Activated T-cell treated with anti-CD3 and anti-CD28 coated beads, Interleukin-2, amount 50 U/mL, for 4 hours (primary cell): ENCODE results near the gene FCRLB. TPM values are rescaled to one million over a fixed set of nuclear protein-coding genes. Genes with fewer than 3 reads are reported as not detected.
A peak's percentile ranks its signal among the peaks of the same experiment; 100 is the strongest.
"Not testable (repeated sequence)": the region's sequence is repeated elsewhere in the genome, so short reads cannot be mapped to it uniquely, and the experiment has no call there.

Source experiments
- ATAC-seq, 2 donors: fragments of 200-7000 bp; cut with Tn5 transposase; one replicate each; pipeline ENCODE4 v1.10.0; 2021
- DNase-seq: peaks from one replicate; pipeline ENCODE4 v3.0.0-alpha.2; 2020
- H3K27me3 Mint-ChIP-seq: one replicate; pipeline ENCODE4 v1.8.0; 2021; ENCODE audit warnings: low read depth, mixed read lengths
- H3K36me3 Mint-ChIP-seq: one replicate; pipeline ENCODE4 v1.8.0; 2022; ENCODE audit warnings: mixed read lengths; ENCODE audit not compliant: insufficient read depth
- H3K4me1 Mint-ChIP-seq: one replicate; pipeline ENCODE4 v1.8.0; 2021; ENCODE audit warnings: low read depth, mixed read lengths
- H3K4me3 Mint-ChIP-seq: one replicate; pipeline ENCODE4 v1.8.0; 2021; ENCODE audit warnings: mild to moderate bottlenecking, moderate library complexity, mixed read lengths
- H3K9me3 Mint-ChIP-seq: one replicate; pipeline ENCODE4 v1.8.0; 2021; ENCODE audit warnings: mixed read lengths
- total RNA-seq, 3 donors: library from RNA; stranded (reverse); gene quantifications; one replicate each; pipeline ENCODE4 v1.2.1, GENCODE V29; 2021

Gene FCRLB
- total RNA-seq, 3 donors from 2014 or later = 0.14 to 0.18 TPM; not detected in 1

DNA sequence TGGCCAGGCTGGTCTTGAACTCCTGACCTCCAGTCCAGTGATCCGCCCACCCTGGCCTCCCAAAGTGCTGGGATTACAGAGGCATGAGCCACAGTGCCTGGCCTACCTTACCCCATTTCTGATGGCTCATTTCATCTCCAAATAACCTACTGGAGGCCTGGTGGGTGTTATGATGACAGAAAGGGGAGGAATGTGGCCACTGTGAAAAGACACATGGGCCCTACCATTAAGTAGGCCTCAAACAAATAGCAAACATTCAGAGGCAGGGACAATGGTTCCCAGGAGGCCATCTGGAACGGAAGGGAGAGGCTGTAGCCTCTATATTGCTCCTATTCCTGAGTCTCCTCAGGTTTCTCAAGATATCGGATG is 15.2 kb upstream of the FCRLB start:
- no peak overlapping the region for H3K4me3 Mint-ChIP-seq
- no peaks in the 10 kb centered on the region for H3K36me3 Mint-ChIP-seq
- H3K4me1 Mint-ChIP-seq = peaks cover 5% of the 10 kb centered on the region
- DNase-seq (no peak), ATAC-seq (peak in 1 of 2 donors; percentile 32)
- no peaks in the 10 kb centered on the region for H3K9me3 Mint-ChIP-seq
- no peaks in the 10 kb centered on the region for H3K27me3 Mint-ChIP-seq

GRCh38 chr1:161706482-161707347 is 14.6 kb upstream of the FCRLB start, which contains the start of gene FCRLA:
Gene FCRLA (plus strand): TSS chr1:161707229. CDS start chr1:161707265, 36 bp downstream.
- Mint-ChIP-seq H3K27me3 (no peaks in the 10 kb centered on the region), H3K36me3 (no peaks in the 10 kb centered on the region), H3K9me3 (no peaks in the 10 kb centered on the region), H3K4me1 (peaks cover 5% of the 10 kb centered on the region), H3K4me3 (no peak within 1 kb of the TSS)
- ATAC-seq (peak; percentile 90 to 93), DNase-seq (no peak)

DNA sequence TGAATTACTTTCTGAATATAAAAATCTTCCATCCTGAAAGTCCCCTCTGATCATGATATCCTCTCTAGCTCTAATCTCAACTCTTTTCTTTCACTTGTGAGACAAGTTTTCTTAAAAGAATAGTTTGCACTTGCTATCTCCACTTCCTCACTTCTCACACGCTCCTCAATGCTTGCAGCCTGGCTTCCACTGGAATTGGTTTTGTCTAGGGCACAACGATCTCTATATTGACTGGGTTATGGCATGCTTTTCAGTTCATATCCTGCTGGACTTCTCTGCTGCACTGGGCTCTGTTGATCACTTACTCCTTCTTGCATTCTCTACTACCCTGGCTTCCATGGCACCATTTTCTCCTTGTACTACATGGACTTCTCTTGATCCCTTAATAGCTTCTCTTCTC is 13.8 kb upstream of the FCRLB start:
- no peak for DNase-seq
- ATAC-seq = no peak
- H3K4me1 Mint-ChIP-seq = peaks cover 5% of the 10 kb centered on the region
- no peak overlapping the region for H3K4me3 Mint-ChIP-seq
- no peaks in the 10 kb centered on the region for H3K36me3 Mint-ChIP-seq
- no peaks in the 10 kb centered on the region for H3K9me3 Mint-ChIP-seq
- H3K27me3 Mint-ChIP-seq = no peaks in the 10 kb centered on the region

DNA sequence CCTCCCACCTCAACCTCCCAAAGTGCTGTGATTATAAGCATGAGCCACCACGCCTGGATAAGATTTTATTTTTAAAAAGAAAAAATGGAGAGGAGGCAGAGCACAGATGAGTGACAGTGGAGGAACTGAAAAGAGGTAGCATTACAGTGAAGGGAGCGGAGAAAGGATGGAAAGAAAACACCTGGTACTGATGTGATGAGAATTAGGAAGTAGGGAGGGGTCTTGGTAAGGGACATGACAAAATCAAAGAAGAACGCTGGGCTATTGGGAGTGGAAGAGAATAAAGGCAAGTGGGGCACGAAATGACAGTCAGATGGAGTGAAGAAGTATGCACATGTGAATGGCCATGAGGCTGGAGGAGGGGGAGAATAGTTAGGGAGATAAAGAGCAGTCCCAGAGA is 12.0 kb upstream of the FCRLB start:
- no peaks in the 10 kb centered on the region for H3K27me3 Mint-ChIP-seq
- DNase-seq = no peak
- H3K4me3 Mint-ChIP-seq = no peak overlapping the region
- no peaks in the 10 kb centered on the region for H3K9me3 Mint-ChIP-seq
- H3K36me3 Mint-ChIP-seq = no peaks in the 10 kb centered on the region
- no peak for ATAC-seq
- peaks cover 5% of the 10 kb centered on the region for H3K4me1 Mint-ChIP-seq

DNA sequence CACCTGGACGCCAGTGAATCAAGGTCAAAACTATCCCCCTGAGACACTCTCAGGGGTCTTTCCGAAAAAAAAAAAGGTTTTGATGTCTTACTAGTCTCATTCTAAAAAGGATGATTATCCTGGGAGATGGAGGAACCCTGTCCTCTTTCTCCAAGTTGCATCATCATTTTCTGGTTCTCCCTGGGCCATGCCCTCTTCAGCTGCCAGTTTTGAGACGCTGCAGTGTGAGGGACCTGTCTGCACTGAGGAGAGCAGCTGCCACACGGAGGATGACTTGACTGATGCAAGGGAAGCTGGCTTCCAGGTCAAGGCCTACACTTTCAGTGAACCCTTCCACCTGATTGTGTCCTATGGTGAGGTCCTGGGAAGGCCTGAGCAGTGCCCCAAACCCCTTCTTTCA is 10.8 kb upstream of the FCRLB start:
- ATAC-seq (no peak), DNase-seq (no peak)
- Mint-ChIP-seq H3K27me3 (peaks cover 3% of the 10 kb centered on the region), H3K4me1 (peaks cover 5% of the 10 kb centered on the region), H3K9me3 (no peaks in the 10 kb centered on the region), H3K36me3 (no peaks in the 10 kb centered on the region), H3K4me3 (no peak overlapping the region)

DNA sequence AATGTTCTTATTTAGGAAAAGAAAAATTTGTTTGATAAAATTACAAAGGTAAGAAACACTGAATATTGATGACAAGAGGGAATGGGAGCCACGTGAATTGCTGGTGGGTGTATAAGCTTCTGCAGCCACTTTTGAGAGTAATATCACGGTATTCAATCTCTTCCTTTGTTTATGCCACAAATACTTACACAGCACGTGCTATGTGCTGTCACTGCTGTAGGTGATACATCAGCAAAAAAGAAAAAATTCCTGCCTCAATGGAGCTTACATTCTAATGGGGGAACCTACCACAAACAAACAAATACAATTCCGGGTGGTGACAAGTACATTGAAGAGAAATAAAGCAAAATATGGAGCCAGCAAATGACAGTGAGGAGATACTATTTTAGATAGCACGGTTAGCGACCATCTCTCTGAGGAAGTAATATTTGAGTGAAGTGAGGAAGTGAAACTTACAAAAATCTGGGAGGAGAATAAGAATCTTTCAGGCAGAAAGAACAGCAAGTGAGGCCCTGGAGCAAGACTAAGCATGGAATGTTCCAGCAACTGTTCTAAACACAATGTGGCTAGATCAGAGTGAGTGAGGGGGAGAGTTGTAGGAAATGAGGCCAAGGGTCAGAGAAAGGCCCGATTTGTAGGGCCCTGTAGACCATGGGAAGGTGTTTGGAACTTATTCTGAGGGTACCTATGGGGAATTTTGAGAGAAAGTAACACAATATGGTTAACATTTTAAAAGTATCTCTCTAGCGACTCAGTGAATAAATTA is 2.6 kb upstream of the FCRLB start:
- Mint-ChIP-seq H3K4me3 (no peak overlapping the region), H3K36me3 (no peaks in the 10 kb centered on the region), H3K4me1 (peaks cover 14% of the 10 kb centered on the region), H3K9me3 (no peaks in the 10 kb centered on the region), H3K27me3 (peaks cover 11% of the 10 kb centered on the region)
- ATAC-seq = no peak
- DNase-seq = no peak

GRCh38 chr1:161719325-161719611 is 2.1 kb upstream of the FCRLB start:
- Mint-ChIP-seq H3K4me1 (peaks cover 14% of the 10 kb centered on the region), H3K9me3 (no peaks in the 10 kb centered on the region), H3K27me3 (peaks cover 11% of the 10 kb centered on the region), H3K4me3 (no peak overlapping the region), H3K36me3 (no peaks in the 10 kb centered on the region)
- DNase-seq (no peak), ATAC-seq (peak; percentile 25 to 47)

DNA sequence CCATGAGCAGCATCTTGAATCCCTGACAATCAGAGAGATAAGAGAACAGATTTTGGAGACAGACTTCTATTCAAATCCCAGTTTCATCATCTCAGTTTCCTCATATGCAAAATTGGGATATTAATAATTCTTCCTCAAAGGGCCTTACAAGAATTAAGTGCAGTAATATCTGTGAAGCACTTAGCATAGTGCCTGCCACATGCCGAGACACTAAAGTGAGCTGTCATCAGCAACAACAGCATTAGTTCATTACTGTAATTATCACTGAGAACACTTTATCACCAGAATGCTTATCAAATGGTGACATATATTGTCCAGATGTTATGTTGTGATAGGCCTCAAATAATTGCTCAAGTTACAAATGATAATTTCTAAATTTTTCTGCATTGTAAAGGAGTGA is 922 bp upstream of the FCRLB start:
- ATAC-seq (no peak), DNase-seq (no peak)
- Mint-ChIP-seq H3K9me3 (no peaks in the 10 kb centered on the region), H3K27me3 (peaks cover 10% of the 10 kb centered on the region), H3K4me3 (no peak overlapping the region), H3K36me3 (no peaks in the 10 kb centered on the region), H3K4me1 (peaks cover 18% of the 10 kb centered on the region)

GRCh38 chr1:161721738-161722343 is 497 bp downstream of the FCRLB start:
- no peaks in the 10 kb centered on the region for H3K9me3 Mint-ChIP-seq
- H3K27me3 Mint-ChIP-seq = peaks cover 8% of the 10 kb centered on the region
- no peak for ATAC-seq
- peaks cover 26% of the 10 kb centered on the region for H3K4me1 Mint-ChIP-seq
- no peak for DNase-seq
- H3K36me3 Mint-ChIP-seq = no peaks in the 10 kb centered on the region
- H3K4me3 Mint-ChIP-seq = no peak overlapping the region

DNA sequence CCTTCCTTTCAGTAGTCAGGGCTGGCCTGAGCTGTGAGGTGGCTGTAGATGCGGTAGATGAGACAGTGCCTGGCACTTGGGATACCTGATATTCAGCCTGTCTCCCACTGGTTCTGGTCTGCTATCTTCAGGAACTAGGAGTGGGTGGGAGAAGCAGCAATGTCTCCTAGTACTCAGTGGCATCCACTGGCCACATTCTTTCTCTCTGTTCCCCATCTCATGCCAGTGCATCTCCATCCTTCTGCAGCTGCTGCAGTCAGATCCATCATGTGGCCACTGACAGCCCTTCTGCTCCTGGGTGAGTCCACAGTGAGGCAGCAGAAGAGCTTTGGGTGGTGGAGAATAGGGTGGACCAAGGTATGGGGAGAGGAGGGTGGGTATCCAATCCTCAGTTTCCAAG is 1.1 kb downstream of the FCRLB start:
- H3K4me3 Mint-ChIP-seq = no peak overlapping the region
- no peaks in the 10 kb centered on the region for H3K9me3 Mint-ChIP-seq
- ATAC-seq (no peak), DNase-seq (no peak)
- H3K36me3 Mint-ChIP-seq = no peaks in the 10 kb centered on the region
- peaks cover 24% of the 10 kb centered on the region for H3K4me1 Mint-ChIP-seq
- peaks cover 6% of the 10 kb centered on the region for H3K27me3 Mint-ChIP-seq

DNA sequence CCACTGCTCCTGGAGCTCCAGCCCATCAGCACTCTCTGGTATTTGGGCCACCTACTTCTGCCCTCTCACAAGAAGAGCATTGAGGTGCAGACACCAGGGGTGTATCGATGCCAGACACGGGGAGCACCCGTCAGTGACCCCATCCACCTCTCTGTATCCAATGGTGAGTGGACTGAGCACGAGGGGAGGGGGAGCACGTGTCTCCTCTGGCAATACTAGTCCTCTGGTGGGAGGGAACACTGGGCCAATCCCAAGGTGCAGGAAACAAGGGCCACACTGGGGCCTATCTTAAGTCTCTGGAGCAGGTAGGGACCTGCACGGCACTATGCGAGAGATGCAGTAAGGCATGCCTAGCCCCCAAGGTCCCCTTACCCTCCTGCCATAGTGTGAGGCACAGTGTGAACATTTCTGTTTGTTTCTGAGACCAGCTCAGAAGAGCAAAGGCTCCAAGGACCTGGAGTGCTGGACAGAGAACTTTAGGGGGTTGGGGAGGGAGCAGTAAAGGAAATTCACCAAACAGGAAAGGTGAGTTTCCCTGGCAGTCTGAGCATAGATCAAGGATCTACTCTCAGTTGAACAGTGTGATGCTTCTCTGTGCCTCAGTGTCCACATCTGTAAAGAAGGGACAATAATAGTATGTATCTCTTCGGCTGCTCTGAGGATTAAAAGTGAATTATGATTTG is 2.3 kb downstream of the FCRLB start:
- Mint-ChIP-seq H3K27me3 (peaks cover 6% of the 10 kb centered on the region), H3K4me1 (peaks cover 33% of the 10 kb centered on the region), H3K36me3 (no peaks in the 10 kb centered on the region), H3K4me3 (no peak overlapping the region), H3K9me3 (no peaks in the 10 kb centered on the region)
- no peak for DNase-seq
- no peak for ATAC-seq

DNA sequence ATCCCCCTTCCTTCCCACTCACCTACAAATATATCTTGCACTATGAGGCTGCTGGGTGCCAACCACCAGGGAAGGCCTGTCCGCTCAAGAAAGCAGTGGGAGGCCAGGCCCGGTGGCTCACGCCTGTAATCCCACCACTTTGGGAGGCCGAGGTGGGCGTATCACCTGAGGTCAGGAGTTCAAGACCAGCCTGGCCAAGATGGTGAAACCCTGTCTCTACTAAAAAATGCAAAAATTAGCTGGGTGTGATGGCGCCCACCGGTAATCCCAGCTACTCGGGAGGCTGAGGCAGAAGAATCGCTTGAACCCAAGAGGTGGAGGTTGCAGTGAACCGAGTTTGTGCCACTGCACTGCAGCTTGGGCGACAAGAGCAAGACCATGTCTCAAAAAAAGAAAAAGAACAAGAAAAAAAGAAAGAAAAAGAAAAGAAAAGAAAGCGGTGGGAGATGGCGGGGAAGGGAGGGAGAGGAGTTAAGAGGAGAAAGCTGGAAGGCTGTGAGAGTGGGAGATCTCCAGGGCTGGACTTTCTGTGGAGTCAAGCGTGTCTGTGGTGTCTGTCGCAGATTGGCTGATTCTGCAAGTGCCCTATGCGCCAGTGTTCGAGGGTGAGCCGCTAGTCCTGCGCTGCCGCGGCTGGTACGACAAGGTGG is 4.0 kb downstream of the FCRLB start:
- H3K27me3 Mint-ChIP-seq = not testable (repeated sequence)

GRCh38 chr1:161725908-161726472 is 4.6 kb downstream of the FCRLB start:
- DNase-seq = peak; percentile 15
- peak overlapping the region; percentile 90 for H3K4me3 Mint-ChIP-seq
- H3K4me1 Mint-ChIP-seq = peaks cover 51% of the 10 kb centered on the region
- H3K9me3 Mint-ChIP-seq = no peaks in the 10 kb centered on the region
- H3K27me3 Mint-ChIP-seq = peaks cover 6% of the 10 kb centered on the region
- H3K36me3 Mint-ChIP-seq = no peaks in the 10 kb centered on the region
- ATAC-seq = peak; percentile 16 to 44

More for the DNA sequence above, 4.0 kb downstream of the FCRLB start:
- peaks cover 45% of the 10 kb centered on the region for H3K4me1 Mint-ChIP-seq
- H3K4me3 Mint-ChIP-seq = peak overlapping the region; percentile 90
- DNase-seq, H3K36me3 Mint-ChIP-seq, H3K9me3 Mint-ChIP-seq, ATAC-seq: not testable (repeated sequence)
